NCI-H2107 treated with DMSO at 0.1 percent for 48 hours (cell line): ENCODE results near the gene PLEKHM1.
A peak's percentile ranks its signal among the peaks of the same experiment; 100 is the strongest.

ENCODE experiments used
- DNase-seq: peaks from one replicate; lab custom pipeline; 2025; ENCODE audit not compliant: unreplicated experiment; lab: John Stamatoyannopoulos, UW

Gene PLEKHM1

GRCh38 chr17:45428931-45429338, 61.6 kb downstream of the PLEKHM1 start:
- DNase-seq: no peak

DNA sequence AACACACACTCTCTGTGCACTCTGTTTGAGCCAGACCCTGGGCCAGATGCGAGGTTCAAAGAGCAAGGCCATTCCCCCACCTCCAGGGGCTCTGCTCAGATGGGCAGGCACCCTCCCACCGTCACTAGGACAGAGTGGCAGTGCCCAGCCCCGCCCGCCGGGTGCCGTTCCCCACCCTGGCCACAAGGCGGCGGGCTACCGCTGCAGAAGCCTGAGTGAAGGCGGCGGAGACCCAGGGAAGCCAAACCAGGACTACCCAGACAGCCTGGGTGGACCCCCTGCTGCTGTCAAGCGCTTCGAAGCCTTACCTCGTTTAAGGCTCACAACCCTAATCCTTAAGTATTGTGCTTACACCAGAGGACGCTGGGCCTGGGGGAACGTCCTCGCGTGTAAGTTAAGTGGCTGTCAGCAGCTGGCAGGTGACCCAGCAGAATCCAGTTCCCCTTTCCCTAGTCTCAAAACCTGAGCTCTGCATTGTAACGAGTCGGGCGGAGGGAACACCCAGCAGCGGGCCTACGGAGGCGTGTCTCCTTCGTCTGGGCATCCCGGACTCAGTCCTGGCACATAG, 62.4 kb downstream of the PLEKHM1 start:
- DNase-seq: peak; percentile 63

- DNase-seq: no peak
These were observed 63.2 kb downstream of the PLEKHM1 start for GRCh38 chr17:45427181-45427835.

DNA sequence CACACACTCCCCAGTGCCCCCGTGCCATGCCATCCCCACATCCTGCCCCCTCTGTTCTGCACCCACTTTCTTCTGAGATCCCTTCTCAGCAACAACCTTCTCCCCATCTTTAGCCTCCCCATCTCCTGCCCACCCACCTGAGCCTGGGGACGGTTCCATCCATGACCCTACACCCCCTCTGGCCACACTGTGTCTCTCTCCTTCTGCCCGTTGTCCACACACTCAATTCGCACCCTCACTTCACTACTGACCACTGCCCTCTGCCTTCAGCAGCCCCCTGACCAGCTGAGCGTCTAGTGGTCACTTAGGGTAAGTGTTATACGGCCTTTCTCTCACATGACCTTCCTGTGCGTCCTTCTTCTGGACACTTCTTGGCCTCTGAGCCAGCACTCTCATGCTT, 64.0 kb downstream of the PLEKHM1 start:
- DNase-seq: no peak

DNA sequence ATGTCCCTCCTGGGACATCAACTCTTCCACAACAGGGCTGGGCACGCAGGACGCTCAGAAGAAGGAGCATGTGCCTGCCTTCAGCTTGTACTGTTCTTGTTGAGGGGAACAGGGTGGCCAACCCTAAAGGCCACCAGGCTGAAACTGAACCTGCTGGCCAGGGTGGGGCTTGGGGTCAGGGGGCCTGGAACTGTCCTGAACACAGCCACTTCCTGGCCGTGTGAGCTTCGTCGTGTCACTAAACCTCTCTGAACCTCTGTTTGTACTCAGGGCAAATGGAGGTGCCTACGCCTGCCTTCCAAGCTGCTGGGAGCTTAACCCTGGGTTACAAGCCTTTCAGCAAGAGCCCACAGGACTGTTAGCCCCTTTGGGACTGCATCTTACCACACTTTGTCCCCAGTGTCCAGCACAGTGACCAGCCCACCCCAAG, 64.5 kb downstream of the PLEKHM1 start:
- DNase-seq: no peak

GRCh38 chr17:45425125-45425983, 65.2 kb downstream of the PLEKHM1 start:
- DNase-seq: peak; percentile 59

DNA sequence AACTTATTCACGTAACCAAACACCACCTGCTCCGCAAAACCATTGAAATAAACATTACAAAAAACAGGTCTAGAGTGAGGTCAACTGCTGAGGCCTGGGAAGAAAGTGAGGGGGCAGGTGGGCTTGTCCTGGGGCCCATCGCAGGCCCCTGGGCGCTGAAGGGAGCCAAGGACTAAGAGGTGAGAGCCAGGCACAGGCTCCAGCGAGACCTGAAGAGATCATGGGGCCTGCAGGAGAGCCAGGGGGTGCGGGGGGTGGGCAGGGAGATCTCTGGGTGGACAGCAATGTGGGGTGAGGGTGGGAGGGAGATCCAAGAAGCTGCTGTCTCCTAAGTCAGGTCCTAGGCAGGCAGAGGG, 65.8 kb downstream of the PLEKHM1 start:
- no peak for DNase-seq

- DNase-seq: no peak
These were observed 66.6 kb downstream of the PLEKHM1 start for GRCh38 chr17:45423975-45424335.

DNA sequence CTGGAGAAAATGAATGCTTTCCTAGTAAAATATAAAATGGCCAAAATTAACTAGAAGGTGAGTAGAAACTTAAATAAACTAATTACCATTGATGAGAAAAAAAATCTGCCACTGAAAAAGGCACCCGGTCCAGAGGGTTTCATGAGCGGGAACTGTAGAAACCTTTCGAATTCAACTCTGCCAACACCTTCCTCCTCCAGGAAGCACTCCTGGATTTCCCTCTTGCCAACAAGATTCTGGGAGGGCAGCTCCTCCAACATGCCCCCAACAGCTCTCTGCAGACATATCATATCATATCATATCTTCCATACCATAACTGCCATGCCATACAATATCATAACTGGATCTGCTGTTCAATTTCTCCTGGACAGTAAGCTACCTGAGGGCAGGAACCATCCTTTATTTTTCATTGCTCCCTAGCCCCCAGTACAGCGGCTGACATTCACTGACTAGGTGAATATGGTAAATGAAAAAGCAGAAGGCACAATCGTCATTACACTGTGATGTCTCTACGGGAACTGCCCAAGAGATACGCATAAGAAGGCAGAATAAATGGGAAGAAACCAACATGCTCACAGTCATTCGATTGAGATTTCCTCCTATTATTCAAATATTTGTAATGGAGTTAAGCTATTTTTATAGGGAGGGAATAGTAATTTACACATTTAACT, 67.1 kb downstream of the PLEKHM1 start:
- no peak for DNase-seq

DNA sequence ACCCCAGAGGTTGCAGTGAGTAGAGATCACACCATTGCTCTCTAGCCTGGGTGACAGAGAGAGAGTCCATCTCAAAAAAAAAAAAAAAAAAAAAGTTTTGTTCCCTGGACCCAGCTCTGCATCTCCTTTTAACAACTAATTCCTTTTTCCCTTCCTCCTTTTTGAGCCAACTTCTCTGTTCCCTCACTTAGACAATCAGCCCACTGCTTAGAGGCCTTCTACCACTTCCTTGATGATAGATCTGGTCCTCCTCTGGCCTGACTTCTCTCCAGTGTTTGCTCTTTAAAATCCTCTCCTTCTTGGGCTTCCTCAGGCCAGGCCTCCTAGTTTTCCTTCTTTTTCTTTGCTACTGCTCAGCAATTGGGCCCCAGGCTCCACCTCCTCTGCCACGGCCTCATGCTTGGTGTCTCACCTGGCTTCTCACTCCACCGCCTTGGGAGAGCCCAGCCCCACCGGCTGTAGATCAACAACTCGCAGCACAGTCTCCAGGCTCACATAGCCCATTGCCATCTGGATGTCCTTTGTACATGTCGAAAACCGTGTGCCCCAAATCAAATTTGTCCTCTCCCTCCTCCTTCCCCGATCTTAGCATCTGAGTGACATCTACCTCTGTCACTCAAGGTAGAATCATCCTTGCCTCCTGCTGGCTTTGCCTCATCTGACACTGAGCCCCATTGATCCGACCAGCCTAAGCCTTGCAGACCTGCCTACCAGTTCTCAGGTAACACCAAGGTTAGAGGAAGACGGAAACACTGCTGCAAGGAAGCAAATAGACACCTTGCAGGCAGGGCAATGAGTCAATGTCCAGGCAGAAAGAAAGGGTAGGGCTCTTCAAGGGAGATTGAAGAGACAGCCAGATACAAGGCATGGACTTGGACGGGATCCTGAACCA, 75.3 kb downstream of the PLEKHM1 start:
- no peak for DNase-seq

DNA sequence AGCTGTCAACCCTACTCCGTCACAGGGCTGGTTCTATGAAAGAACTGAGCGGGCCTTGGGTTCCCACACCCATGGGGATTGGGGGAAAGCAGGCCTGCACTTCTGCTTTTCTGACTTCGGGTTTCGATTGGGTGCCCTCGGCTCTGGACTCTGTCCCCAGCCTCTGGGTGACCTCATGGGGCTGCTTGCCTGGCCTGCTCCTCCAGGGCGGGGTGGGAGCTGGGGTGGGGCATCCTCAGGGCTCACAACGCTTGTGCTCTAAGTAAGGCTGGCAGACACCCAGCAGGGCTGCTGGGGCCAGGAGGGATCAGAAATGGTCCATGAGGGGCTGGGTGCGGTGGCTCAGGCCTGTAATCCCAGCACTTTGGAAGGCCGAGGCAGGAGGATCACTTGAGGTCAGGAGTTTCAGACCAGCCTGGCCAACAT, 77.0 kb downstream of the PLEKHM1 start:
- DNase-seq: no peak

- DNase-seq: no peak
These were observed 79.0 kb downstream of the PLEKHM1 start for GRCh38 chr17:45411348-45412105.

- DNase-seq: no peak
These were observed 80.1 kb downstream of the PLEKHM1 start for GRCh38 chr17:45410144-45411091.

GRCh38 chr17:45409659-45410076, 80.9 kb downstream of the PLEKHM1 start:
- DNase-seq: no peak

- no peak for DNase-seq
These were observed 81.7 kb downstream of the PLEKHM1 start for GRCh38 chr17:45408611-45409421.

GRCh38 chr17:45406107-45406506, 84.4 kb downstream of the PLEKHM1 start:
- no peak for DNase-seq

DNA sequence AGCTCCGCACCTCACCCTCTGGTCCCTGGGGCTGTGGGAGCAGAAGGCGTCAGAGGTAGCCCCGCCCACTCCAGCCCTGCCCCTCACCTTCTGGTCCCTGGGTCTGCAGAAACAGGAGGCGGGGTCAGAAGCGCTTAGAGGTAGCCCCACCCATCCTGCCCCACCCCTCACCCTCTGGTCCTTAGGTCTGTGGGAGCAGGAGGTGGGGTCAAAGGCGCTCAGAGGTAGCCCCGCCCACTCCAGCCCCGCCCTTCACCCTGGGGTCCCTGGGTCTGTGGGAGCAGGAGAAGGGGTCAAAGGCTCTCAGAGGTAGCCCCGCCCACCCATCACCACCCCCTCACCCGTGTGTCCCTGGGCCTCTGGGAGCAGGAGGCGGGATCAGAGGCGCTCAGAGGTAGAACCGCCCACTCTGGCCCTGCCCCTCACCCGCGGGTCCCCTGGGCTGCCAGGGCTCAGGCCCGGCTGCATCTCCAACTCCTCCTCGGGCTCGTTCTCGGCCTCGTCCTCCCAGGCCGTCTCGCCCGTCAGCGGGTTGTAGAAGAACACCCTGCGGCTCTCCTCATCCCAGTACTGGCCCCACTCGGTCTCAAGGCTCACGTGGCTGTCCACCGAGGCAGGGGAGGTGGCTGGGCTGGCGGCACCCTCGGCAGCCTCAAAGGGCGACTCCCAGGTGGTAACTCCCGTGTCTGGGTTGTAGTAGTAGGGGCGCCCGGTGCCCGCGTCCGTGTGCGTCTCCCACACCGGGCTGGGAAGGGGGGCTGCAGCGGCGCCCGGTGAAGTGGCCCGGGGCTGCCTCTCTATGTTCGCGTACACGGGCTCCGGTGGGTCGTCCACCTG, 85.1 kb downstream of the PLEKHM1 start:
- no peak for DNase-seq
